Stimulated activated effector memory CD8-positive, alpha-beta T cell treated with anti-CD3 and anti-CD28 coated beads, Interleukin-12 subunit alpha, Interleukin-12 subunit beta, amount 100 ng/mL, for 72 hours (primary cell): ENCODE data around the gene GSAP.
A peak's percentile ranks its signal among the peaks of the same experiment; 100 is the strongest.
"Not testable (repeated sequence)": the region's sequence is repeated elsewhere in the genome, so short reads cannot be mapped to it uniquely, and the experiment has no call there.

Source experiments
- ATAC-seq: fragments of 150-1000 bp; cut with Tn5 transposase; 2 replicates; pipeline ENCODE4 v1.10.0; 2021
- DNase-seq, 2 donors: peaks; one replicate each; pipeline ENCODE4 v3.0.0; 2021 to 2022; ENCODE audit warnings: low spot score in 2 of 2
- H3K27ac Mint-ChIP-seq: one replicate; pipeline ENCODE4 v1.8.0; 2022; ENCODE audit warnings: mild to moderate bottlenecking, mixed read lengths
- H3K36me3 Mint-ChIP-seq: one replicate; pipeline ENCODE4 v1.8.0; 2022; ENCODE audit warnings: mild to moderate bottlenecking, mixed read lengths
- H3K4me1 Mint-ChIP-seq: one replicate; pipeline ENCODE4 v1.8.0; 2022; ENCODE audit warnings: mixed read lengths
- H3K4me3 Mint-ChIP-seq: one replicate; pipeline ENCODE4 v1.8.0; 2022; ENCODE audit warnings: mild to moderate bottlenecking, mixed read lengths
- H3K9me3 Mint-ChIP-seq: one replicate; pipeline ENCODE4 v1.8.0; 2022; ENCODE audit warnings: mixed read lengths

The GSAP gene

DNA sequence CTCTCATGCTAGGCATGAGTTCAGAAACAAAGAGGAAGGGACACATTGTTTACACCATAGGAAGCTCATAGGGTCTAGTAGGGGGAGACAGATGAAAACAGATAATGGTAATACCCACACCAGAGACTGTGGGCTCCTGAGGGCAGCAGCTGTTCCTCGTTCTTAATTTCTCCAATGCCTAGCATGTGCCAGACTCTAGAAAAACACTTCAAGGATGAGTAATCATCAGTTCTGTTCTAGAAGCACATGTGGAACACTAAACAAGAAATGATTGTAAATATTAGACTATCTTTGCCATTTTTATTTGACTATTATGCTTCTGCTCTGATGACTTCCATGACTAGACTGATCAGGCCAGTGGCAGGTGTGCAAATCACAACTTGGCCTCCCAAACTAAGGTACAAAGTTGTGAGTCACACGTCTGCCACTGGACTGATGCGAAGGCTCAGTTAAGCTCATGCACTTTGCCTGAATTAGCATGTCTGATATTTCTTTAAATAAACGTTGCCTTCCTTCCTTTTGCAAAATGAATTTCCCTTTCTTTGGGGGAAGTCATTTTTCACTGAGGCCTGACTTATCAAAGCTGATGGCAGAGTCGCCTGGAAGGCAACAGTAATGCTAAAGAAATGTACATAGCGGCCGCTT is 127.4 kb downstream of the GSAP start:
- no peak overlapping the region for H3K27ac Mint-ChIP-seq
- no peak for DNase-seq
- no peak for ATAC-seq
- H3K4me3 Mint-ChIP-seq: no peak overlapping the region
- H3K9me3 Mint-ChIP-seq: no peaks in the 10 kb centered on the region
- no peaks in the 10 kb centered on the region for H3K4me1 Mint-ChIP-seq
- no peaks in the 10 kb centered on the region for H3K36me3 Mint-ChIP-seq

- Mint-ChIP-seq H3K27ac (no peak overlapping the region), H3K9me3 (no peaks in the 10 kb centered on the region), H3K4me1 (no peaks in the 10 kb centered on the region), H3K36me3 (no peaks in the 10 kb centered on the region), H3K4me3 (no peak overlapping the region)
- DNase-seq: no peak
- ATAC-seq: no peak
Measured at GRCh38 chr7:77284616-77285015, 131.5 kb downstream of the GSAP start.

DNA sequence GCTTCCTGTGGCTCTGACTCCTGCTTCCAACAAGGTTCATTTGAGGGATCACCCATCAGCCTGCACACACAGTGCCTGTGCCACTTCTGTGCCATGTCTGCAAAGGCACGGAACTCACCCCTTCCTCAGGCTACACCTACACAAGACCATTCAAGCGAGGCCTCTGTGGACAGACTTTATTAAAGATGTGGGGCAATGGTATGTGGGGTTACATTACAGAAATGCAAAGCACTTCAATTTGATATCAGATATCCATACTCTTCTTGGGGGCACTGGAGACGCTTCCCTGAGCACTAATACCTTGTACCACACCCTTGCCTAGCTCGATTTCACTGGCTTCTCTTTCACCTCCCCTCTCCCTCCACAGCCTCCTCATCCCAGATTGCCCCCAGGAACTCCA is 132.1 kb downstream of the GSAP start:
- no peak for ATAC-seq
- Mint-ChIP-seq H3K36me3 (no peaks in the 10 kb centered on the region), H3K4me3 (no peak overlapping the region), H3K27ac (no peak overlapping the region), H3K4me1 (no peaks in the 10 kb centered on the region), H3K9me3 (no peaks in the 10 kb centered on the region)
- no peak for DNase-seq

DNA sequence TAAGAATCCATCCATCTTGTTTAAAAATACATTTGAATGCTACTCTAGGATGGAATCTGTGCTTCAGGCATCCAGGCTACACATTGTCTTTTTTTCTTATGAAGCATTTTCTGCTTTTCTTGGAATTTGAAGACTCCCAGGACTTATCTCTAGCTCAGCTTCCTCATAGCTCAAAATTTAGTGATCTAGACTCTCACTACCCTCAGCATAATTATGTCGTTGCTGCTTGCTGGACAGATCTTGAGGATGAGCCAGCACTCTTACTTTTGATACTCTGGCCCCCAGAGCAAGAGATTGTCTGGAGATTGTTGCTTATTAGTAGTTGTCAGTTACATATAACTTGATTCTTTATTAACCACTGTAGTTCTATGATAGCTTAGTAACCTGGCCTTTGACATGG is 133.3 kb downstream of the GSAP start:
- Mint-ChIP-seq H3K4me3 (no peak overlapping the region), H3K27ac (no peak overlapping the region), H3K9me3 (no peaks in the 10 kb centered on the region), H3K4me1 (no peaks in the 10 kb centered on the region), H3K36me3 (no peaks in the 10 kb centered on the region)
- ATAC-seq (no peak), DNase-seq (no peak)

DNA sequence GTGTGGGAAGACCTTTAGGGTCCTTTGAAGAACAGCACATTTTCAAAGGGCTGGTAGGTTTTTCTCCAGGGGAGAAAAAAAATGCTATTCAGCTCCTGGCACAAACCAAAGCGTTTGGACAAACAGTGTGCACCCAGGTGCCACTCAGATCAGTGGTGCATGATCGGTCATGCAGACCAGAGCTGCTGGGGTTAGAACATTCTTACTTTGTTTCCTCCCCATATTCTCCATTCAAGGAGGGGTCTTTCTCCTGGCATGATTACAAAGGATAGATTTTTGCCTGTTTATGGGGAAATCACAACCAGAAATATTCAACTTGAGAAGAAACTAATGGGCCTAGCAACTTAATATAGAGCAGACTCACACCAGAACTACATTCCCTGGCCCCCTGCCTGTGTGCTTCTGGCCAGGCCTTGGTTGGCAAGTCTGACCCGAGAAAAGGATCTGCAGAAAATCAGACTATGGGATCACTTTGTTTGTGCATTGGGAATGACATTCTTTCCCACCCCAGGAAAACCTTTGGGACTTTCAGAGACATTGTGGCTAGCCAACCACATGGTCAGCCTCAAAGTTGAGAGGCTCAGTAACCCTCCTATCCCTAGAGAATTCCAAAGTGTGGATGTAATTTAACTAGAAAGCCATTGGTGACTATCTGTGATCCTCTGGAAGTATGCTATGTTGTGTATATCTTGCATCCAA is 134.2 kb downstream of the GSAP start:
- Mint-ChIP-seq H3K4me1 (no peaks in the 10 kb centered on the region), H3K9me3 (no peaks in the 10 kb centered on the region), H3K27ac (no peak overlapping the region), H3K4me3 (no peak overlapping the region), H3K36me3 (no peaks in the 10 kb centered on the region)
- DNase-seq (no peak), ATAC-seq (no peak)

DNA sequence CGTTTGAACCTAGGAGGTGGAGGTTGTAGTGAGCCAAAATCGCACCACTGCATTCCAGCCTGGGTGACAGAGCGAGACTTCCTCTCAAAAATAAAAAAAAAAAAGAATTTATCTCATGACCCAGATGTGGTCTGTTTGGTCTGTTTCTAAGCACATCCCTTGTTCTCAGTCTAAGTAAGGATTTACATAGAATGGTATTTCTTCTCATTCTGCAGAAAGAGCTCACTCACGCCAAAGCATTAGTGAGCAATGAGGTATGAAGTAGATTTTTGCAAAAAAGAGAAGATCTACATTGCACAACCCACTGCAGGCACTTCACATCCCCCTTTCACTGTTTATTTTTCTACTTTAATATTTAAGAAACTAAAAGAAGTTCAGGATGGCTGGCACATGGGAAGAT is 140.0 kb downstream of the GSAP start:
- H3K4me3 Mint-ChIP-seq: no peak overlapping the region
- H3K4me1 Mint-ChIP-seq: peaks cover 15% of the 10 kb centered on the region
- H3K36me3 Mint-ChIP-seq: no peaks in the 10 kb centered on the region
- peak overlapping the region; percentile 15 for H3K27ac Mint-ChIP-seq
- DNase-seq (no peak), ATAC-seq (peak; percentile 91)
- no peaks in the 10 kb centered on the region for H3K9me3 Mint-ChIP-seq

DNA sequence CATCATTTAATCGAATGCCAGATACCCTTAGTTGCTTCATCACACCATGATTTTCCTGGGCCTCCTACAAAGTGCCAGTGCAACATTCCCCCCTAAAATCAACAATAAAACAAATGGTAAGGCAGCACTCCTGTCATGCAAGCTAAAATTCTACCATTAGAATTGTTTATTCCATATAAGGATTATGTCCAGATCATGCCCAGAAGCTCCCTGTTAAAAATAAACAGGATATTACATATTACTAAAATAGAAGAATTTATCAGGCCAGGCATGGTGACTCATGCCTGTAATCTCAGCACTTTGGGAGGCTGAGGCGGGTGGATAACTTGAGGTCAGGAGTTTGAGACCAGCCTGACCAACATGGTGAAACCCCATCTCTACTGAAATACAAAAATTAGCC is 140.5 kb downstream of the GSAP start:
- H3K4me3 Mint-ChIP-seq, H3K9me3 Mint-ChIP-seq, H3K27ac Mint-ChIP-seq, H3K36me3 Mint-ChIP-seq, DNase-seq: not testable (repeated sequence)
- peaks cover 15% of the 10 kb centered on the region for H3K4me1 Mint-ChIP-seq
- ATAC-seq: peak; percentile 19

DNA sequence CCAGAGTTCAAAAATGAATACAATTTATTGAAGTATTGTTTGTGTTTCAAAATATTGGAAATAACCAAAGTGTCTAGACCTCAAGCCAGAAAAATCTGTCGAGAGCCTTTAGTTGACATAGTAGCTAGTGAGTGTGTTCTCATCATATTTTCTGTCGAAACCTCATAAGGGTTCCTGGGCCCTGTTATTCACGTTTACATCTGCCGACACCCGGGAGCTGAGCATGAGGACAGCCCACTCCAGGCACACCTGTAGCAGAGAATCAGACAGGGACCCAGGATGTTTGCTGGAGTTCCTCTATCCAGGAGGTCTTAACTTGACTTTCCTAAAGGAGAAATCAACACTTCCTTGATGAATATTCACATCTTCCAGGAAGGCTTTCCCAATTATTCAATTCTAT is 144.4 kb downstream of the GSAP start:
- Mint-ChIP-seq H3K9me3 (no peaks in the 10 kb centered on the region), H3K4me1 (peaks cover 28% of the 10 kb centered on the region), H3K27ac (no peak overlapping the region), H3K4me3 (no peak overlapping the region), H3K36me3 (no peaks in the 10 kb centered on the region)
- ATAC-seq (no peak), DNase-seq (no peak)

DNA sequence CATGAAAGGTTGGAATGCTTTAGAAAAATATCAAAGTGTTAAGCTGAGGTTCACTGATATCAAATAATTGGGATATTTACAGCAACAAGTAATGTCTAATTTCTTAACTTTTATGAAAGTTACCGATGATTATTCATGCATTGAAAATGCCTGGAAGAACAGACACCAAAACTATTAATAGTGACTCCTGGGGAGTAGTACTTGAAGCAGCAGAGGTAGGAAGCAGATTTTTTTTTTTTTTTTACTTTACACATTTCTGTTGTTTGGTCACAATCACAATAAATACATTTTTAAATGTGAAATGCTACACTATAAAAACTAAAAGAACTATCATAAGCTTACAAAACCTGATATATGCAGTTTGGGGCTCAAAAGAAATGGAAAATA is 146.1 kb downstream of the GSAP start:
- Mint-ChIP-seq H3K36me3 (no peaks in the 10 kb centered on the region), H3K9me3 (no peaks in the 10 kb centered on the region), H3K27ac (no peak overlapping the region), H3K4me1 (peaks cover 14% of the 10 kb centered on the region), H3K4me3 (no peak overlapping the region)
- ATAC-seq (no peak), DNase-seq (no peak)

DNA sequence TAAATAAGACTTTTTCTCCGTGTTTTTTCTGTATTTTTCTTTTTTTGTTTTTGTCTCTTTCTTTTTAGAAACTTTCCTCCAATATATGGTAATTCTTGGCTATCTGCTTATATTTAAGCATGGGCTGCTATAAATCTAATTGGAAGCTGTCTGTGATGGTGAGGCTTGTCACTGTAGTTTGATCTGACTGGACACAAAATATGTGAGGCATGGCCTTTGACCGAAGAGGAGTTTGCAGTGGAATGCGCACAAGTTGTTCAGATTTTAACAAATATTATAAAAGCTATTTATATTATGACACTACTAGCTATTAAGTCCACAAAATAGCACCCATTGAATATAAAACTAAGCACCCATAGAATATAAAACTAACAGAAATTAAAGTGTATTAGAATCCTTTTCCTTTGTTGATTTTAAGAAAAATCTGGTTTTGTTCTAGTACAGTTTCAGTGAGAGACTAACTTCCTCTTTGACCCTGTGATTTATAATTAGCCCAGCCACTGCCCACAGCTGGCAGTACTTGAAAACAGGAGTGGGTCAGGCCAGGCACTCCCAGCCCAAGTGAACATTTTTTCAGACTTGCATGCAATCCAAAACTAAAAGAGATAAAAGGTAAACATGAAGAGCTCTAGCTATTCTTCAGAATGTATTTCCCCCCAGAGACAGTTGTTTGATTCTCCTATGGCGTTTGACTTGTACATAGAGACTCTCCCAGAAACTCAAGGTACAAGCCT is 146.6 kb downstream of the GSAP start:
- Mint-ChIP-seq H3K36me3 (no peaks in the 10 kb centered on the region), H3K27ac (no peak overlapping the region), H3K4me1 (peaks cover 14% of the 10 kb centered on the region), H3K9me3 (no peaks in the 10 kb centered on the region), H3K4me3 (no peak overlapping the region)
- no peak for ATAC-seq
- DNase-seq: no peak

- Mint-ChIP-seq H3K9me3 (no peaks in the 10 kb centered on the region), H3K36me3 (no peaks in the 10 kb centered on the region), H3K4me3 (no peak overlapping the region), H3K27ac (peak overlapping the region; percentile 9), H3K4me1 (peaks cover 14% of the 10 kb centered on the region)
- DNase-seq (no peak), ATAC-seq (peak; percentile 99)
Measured at GRCh38 chr7:77266291-77266794, 149.8 kb downstream of the GSAP start.

DNA sequence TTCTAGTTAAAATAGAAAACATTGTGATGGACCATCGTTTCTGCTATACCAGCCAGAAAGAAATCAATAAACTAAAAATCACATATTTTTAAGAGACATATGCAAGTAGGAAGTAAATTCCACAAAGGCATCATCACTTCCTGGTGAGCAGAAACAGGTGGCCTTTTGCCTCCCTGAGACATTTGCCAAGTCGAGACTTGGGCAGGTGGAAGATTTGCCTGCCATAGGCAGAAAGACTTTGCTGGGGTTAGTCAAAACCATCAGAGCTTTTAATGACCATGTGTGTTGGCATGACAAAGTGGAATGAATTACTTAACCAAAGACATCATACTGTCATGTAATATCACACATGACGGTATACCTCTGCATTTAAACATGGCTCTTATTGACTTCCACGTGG is 150.5 kb downstream of the GSAP start:
- Mint-ChIP-seq H3K36me3 (no peaks in the 10 kb centered on the region), H3K4me3 (no peak overlapping the region), H3K9me3 (no peaks in the 10 kb centered on the region), H3K27ac (peak overlapping the region; percentile 9), H3K4me1 (peaks cover 14% of the 10 kb centered on the region)
- DNase-seq (no peak), ATAC-seq (peak; percentile 26)

DNA sequence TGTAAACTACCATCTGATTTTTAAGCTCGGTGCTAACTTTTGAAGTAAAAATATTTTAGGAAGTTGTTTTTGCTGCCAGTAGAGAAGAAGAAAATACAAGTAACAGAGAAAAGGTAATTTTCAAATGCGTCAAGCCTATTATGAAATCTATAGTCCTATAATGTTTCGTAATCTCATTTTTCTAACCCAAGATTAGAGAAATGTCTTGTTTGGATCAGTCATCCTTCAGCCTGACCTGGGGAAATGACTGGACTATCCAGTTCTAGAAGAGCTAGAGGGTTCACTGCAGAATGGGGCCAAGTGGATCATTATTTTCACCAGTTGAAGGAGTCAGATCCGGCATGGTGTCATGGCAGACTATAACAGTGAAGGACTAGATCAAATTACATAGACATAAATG is 153.8 kb downstream of the GSAP start:
- H3K4me1 Mint-ChIP-seq: peaks cover 3% of the 10 kb centered on the region
- no peaks in the 10 kb centered on the region for H3K36me3 Mint-ChIP-seq
- ATAC-seq (no peak), DNase-seq (no peak)
- no peaks in the 10 kb centered on the region for H3K9me3 Mint-ChIP-seq
- no peak overlapping the region for H3K4me3 Mint-ChIP-seq
- no peak overlapping the region for H3K27ac Mint-ChIP-seq
